Lung (tissue), 16 donors: ENCODE results near the gene THAP8. TPM values are rescaled to one million over a fixed set of nuclear protein-coding genes. Genes with fewer than 3 reads are reported as not detected.
A peak's percentile ranks its signal among the peaks of the same experiment; 100 is the strongest.

Source experiments
- ATAC-seq: fragments of 200-7000 bp; cut with Tn5 transposase; one replicate; pipeline ENCODE4 v1.9.1; 2020; ENCODE audit warnings: moderate number of reproducible peaks; ENCODE audit not compliant: insufficient read depth, low FRiP score
- DNase-seq, 3 donors: peaks; one replicate each; pipeline ENCODE4 v3.0.0-alpha.2; 2013 to 2017
- H3K27ac ChIP-seq, 2 donors: one replicate each; pipeline ENCODE4 v1.5.1; 2013; ENCODE audit warnings: mild to moderate bottlenecking in 2 of 2, moderate library complexity in 2 of 2, control low read depth in 1 of 2, inconsistent platforms in 1 of 2, low read depth in 1 of 2, low read length in 1 of 2
- H3K27me3 ChIP-seq, 3 donors: one replicate each; pipeline ENCODE4 v1.5.1; 2013; ENCODE audit warnings: low read length in 2 of 3; ENCODE audit not compliant: control insufficient read depth in 3 of 3, insufficient read depth in 3 of 3
- H3K36me3 ChIP-seq, 4 donors: one replicate each; pipeline ENCODE4 v1.5.1; 2013; ENCODE audit warnings: low read length in 4 of 4, mild to moderate bottlenecking in 1 of 4, moderate library complexity in 1 of 4; ENCODE audit not compliant: control insufficient read depth in 4 of 4, insufficient read depth in 4 of 4
- H3K4me1 ChIP-seq, 5 donors: one replicate each; pipeline ENCODE4 v1.5.1; 2013; ENCODE audit warnings: low read length in 5 of 5, mild to moderate bottlenecking in 2 of 5, moderate library complexity in 1 of 5; ENCODE audit not compliant: control insufficient read depth in 5 of 5, insufficient read depth in 5 of 5
- H3K4me3 ChIP-seq: one replicate; pipeline ENCODE4 v1.5.1; 2013; ENCODE audit warnings: mild to moderate bottlenecking, control low read depth, moderate library complexity
- H3K9ac ChIP-seq, 2 donors: one replicate each; pipeline ENCODE4 v1.5.1; 2013; ENCODE audit warnings: low read length in 2 of 2, control low read depth in 1 of 2; ENCODE audit not compliant: insufficient read depth in 1 of 2
- H3K9me3 ChIP-seq, 4 donors: one replicate each; pipeline ENCODE4 v1.5.1; 2013; ENCODE audit warnings: low read length in 3 of 4, mild to moderate bottlenecking in 1 of 4, moderate library complexity in 1 of 4; ENCODE audit not compliant: control insufficient read depth in 4 of 4, insufficient read depth in 3 of 4
- WGBS, 2 donors: extraction: QIAGEN DNeasy Blood & Tissue Kit; methylation state at CpG; one replicate each; pipeline ENCODE4 v1.1.7; 2013; 5-methylcytosine and 5-hydroxymethylcytosine counted together
- long read RNA-seq, 5 donors: transcript quantifications; one replicate each; lab custom pipeline, GENCODE V29; 2026
- polyA plus RNA-seq, 2 donors: library from polyadenylated mRNA; stranded (reverse); fragments of 200-250 nt; gene quantifications; one replicate each; pipeline ENCODE4 v1.2.1, GENCODE V29; 2013
- total RNA-seq, 2 donors: library from RNA; depleted of rRNA in 1 of 2; stranded (reverse); fragments of >200 nt in 1 of 2; gene quantifications; one replicate each; pipeline ENCODE4 v1.2.1, GENCODE V29; 2014 to 2021
- TF ChIP-seq, protein P1 (sequence below): IDR thresholded peaks from 2 replicates; pipeline ENCODE4 v1.5.1; 2012; ENCODE audit warnings: mild to moderate bottlenecking; ENCODE audit errors: control extremely low read depth, extremely low read depth
- donor health status: control.
- donor health status: control.
- donor health status: Bipolar disorder and iron deficiency.
- donor health status: healthy.
- donor health status: DM: yes; HTN: yes; CAD: no.

THAP8 gene, protein sequence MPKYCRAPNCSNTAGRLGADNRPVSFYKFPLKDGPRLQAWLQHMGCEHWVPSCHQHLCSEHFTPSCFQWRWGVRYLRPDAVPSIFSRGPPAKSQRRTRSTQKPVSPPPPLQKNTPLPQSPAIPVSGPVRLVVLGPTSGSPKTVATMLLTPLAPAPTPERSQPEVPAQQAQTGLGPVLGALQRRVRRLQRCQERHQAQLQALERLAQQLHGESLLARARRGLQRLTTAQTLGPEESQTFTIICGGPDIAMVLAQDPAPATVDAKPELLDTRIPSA
- 1 to 10 TPM; 4.1 to 5.5 TPM for total RNA-seq
- polyA plus RNA-seq = 1 to 10 TPM; 5.6 to 6.4 TPM
- long read RNA-seq, donor 1, transcript THAP8-201 (4 exons, 1,825 nt) = major isoform, 8 of 8 reads
- long read RNA-seq, donor 1, partial matches to known transcripts = 0 of 8 reads
- long read RNA-seq, donor 1, other reads (novel, unspliced or antisense) = 0 of 8 reads
- long read RNA-seq, donor 2, partial matches to known transcripts = 0 of 2 reads
- long read RNA-seq, donor 2, other reads (novel, unspliced or antisense) = 0 of 2 reads
- long read RNA-seq, donor 3, partial matches to known transcripts = 0 of 1 reads
- long read RNA-seq, donor 3, other reads (novel, unspliced or antisense) = 0 of 1 reads
- long read RNA-seq, donor 4, partial matches to known transcripts = 106 of 177 reads
- long read RNA-seq, donor 4, other reads (novel, unspliced or antisense) = 70 of 177 reads
- long read RNA-seq, donor 5, transcript THAP8-201 (4 exons, 1,825 nt) = major isoform, 8 of 8 reads
- long read RNA-seq, donor 5, partial matches to known transcripts = 0 of 8 reads
- long read RNA-seq, donor 5, other reads (novel, unspliced or antisense) = 0 of 8 reads

DNA sequence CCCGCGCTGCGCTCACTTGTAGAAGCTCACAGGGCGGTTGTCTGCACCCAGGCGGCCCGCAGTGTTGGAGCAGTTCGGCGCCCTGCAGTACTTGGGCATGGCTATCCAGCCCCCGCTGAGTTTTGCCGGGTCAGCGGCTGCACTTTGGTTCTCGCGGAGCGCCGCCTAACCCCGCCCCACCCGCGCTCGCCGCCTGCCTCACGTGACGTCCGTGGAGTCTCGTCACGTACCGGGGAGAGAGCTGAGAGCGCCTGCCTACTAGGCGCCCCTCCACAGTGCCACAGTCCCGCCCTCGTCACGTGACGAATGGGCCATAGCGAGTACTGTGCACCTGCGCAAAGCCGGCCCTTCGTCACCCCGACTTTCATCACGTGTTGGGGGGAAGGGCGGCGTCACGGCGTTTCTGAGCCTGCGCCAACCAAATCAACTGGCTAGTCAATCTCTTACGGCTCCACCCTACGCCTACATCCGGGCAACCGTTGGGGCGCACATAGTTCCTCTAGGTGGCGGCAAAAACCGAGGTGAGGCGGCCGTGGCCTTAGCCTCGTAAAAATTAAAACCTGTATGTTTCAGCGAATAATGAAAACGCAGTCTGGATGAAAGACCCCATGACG, at the start of gene THAP8:
Gene THAP8 (minus strand): TSS at position 167 of the 614 bp plus-strand sequence. CDS start 68 bp downstream, at position 99.
- Histone ChIP-seq H3K9me3 (no peaks in the 10 kb centered on the region), H3K27me3 (no peaks in the 10 kb centered on the region), H3K27ac (peak within 1 kb of the TSS; percentile 92), H3K4me1 (peaks cover 0 to 13% (median 3%) of the 10 kb centered on the region in 5 donors), H3K4me3 (peak within 1 kb of the TSS; percentile 51), H3K36me3 (no peaks in the 10 kb centered on the region), H3K9ac (peak within 1 kb of the TSS in 1 of 2 donors; percentile 75)
- TF ChIP-seq, protein P1, sequence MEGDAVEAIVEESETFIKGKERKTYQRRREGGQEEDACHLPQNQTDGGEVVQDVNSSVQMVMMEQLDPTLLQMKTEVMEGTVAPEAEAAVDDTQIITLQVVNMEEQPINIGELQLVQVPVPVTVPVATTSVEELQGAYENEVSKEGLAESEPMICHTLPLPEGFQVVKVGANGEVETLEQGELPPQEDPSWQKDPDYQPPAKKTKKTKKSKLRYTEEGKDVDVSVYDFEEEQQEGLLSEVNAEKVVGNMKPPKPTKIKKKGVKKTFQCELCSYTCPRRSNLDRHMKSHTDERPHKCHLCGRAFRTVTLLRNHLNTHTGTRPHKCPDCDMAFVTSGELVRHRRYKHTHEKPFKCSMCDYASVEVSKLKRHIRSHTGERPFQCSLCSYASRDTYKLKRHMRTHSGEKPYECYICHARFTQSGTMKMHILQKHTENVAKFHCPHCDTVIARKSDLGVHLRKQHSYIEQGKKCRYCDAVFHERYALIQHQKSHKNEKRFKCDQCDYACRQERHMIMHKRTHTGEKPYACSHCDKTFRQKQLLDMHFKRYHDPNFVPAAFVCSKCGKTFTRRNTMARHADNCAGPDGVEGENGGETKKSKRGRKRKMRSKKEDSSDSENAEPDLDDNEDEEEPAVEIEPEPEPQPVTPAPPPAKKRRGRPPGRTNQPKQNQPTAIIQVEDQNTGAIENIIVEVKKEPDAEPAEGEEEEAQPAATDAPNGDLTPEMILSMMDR = peak; percentile 9
- peak; percentile 91 for ATAC-seq
- WGBS, 2 donors = 0% methylated on average over 56 of the region's 56 CpGs
- DNase-seq = peak; percentile 100

DNA sequence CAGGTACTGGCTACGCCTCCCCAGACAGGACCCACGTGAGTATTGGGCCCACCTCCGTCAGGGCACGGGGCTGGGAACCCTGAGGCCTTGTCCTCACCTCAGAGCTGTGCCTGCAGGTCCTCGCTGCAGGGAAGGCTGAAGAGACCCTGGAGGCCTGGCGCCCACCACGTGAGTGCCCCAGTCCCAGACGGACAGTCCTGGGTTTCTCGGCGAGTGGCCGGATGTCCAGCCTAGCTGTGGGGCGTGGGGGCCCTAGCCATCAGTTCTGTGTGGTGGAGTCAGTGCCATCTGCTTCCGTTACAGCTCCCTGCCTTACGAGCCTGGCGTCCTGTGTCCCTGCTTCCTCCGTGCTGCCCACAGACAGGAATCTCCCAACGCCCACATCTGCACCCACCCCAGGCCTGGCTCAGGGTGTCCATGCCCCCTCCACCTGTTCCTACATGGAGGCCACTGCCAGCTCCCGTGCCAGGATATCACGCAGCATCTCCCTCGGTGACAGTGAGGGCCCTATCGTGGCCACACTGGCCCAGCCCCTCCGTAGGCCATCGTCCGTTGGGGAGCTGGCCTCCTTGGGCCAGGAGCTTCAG, 49.0 kb upstream of the THAP8 start:
- Histone ChIP-seq H3K4me3 (no peak overlapping the region), H3K9me3 (no peaks in the 10 kb centered on the region), H3K9ac (no peak overlapping the region), H3K27me3 (no peaks in the 10 kb centered on the region), H3K4me1 (no peaks in the 10 kb centered on the region), H3K27ac (no peak overlapping the region), H3K36me3 (peaks cover 0 to 10% (median 0%) of the 10 kb centered on the region in 4 donors)
- no peak for DNase-seq
- TF ChIP-seq, protein P1 = no peak
- 93 to 97% methylated on average over 24 of the region's 24 CpGs for WGBS, 2 donors
- no peak for ATAC-seq

DNA sequence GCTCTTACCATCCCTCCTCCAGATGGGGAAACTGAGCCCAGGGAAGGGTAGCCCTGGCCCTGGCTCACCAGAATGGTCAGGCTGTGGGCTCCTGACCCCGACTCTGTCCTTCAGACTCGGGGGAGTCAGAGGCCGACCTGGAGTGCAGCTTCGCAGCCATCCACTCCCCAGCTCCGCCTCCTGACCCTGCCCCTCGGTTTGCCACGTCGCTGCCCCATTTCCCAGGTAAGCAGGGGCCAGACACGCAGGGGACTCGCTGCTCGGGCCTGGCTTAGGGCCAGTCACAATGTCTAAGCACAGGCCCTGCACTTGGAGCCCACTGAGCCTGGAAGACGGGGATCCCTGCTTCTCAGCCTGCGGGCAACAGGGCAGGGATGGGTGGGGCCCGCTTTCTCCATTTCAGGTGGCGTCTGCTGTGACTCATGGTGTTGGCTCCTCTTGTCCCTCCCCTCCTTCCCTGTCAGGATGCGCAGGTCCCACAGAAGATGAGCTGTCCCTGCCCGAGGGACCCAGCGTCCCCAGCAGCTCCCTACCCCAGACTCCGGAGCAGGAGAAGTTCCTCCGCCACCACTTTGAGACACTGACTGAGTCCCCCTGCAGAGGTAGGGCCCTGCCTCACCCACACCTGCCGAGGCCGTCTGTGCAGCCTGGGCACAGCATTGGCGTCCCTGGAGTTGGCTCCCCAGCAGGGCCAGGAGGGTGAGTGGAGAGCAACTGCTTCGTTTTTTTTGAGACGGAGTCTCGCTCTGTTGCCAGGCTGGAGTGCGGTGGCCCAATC, 47.7 kb upstream of the THAP8 start:
- TF ChIP-seq, protein P1 = no peak
- Histone ChIP-seq H3K36me3 (peaks cover 0 to 6% (median 0%) of the 10 kb centered on the region in 4 donors), H3K27ac (peak overlapping the region in 1 of 2 donors; percentile 5), H3K9ac (no peak overlapping the region), H3K9me3 (no peaks in the 10 kb centered on the region), H3K4me1 (no peaks in the 10 kb centered on the region), H3K4me3 (no peak overlapping the region), H3K27me3 (no peaks in the 10 kb centered on the region)
- ATAC-seq = no peak
- DNase-seq = no peak
- WGBS, 2 donors = 93 to 94% methylated on average over 27 of the region's 27 CpGs
